Measurements from ENCODE around the gene CYB5RL. TPM values are rescaled to one million over a fixed set of nuclear protein-coding genes. Genes with fewer than 3 reads are reported as not detected.
"Not testable (repeated sequence)": the region's sequence is repeated elsewhere in the genome, so short reads cannot be mapped to it uniquely, and the experiment has no call there.

Gene CYB5RL
- total RNA-seq: 4.8 TPM
- long read RNA-seq, partial matches to known transcripts: 5 of 7 reads
- long read RNA-seq, other reads (novel, unspliced or antisense): 2 of 7 reads

- intact Hi-C loops (cut with DNase I): loop anchor here (5.0 kb wide), 1 partner anchor 207 kb away; the partner anchor contains the start of gene SSBP3
- ATAC-seq (ENCODE audit: poor library complexity) (peak; percentile 100), DNase-seq (peak; percentile 93)
Measured at GRCh38 chr1:54199765-54200518, at the start of gene CYB5RL, which contains the start of gene MRPL37. Gene CYB5RL (minus strand): TSS chr1:54200030. CDS start chr1:54195616, 4,414 bp downstream. Gene MRPL37 (plus strand): TSS chr1:54200167. CDS start chr1:54200244, 77 bp downstream.

GRCh38 chr1:54248966-54249365 is 49.1 kb upstream of the CYB5RL start:
- DNase-seq (no peak), ATAC-seq (ENCODE audit: poor library complexity) (no peak)
- intact Hi-C loops (cut with DNase I): no loop called here

GRCh38 chr1:54247863-54248515 is 48.2 kb upstream of the CYB5RL start:
- DNase-seq (no peak), ATAC-seq (ENCODE audit: poor library complexity) (no peak)
- intact Hi-C loops (cut with DNase I): no loop called here

GRCh38 chr1:54246116-54246721 is 46.4 kb upstream of the CYB5RL start:
- intact Hi-C loops (cut with DNase I): no loop called here
- ATAC-seq (ENCODE audit: poor library complexity): peak; percentile 81
- DNase-seq: no peak

- ATAC-seq (ENCODE audit: poor library complexity) (peak; percentile 20), DNase-seq (no peak)
- intact Hi-C loops (cut with DNase I): no loop called here
Measured at GRCh38 chr1:54245501-54245900, 45.7 kb upstream of the CYB5RL start.

- no peak for DNase-seq
- intact Hi-C loops (cut with DNase I): no loop called here
- ATAC-seq (ENCODE audit: poor library complexity): no peak
Measured at GRCh38 chr1:54244655-54245054, 44.8 kb upstream of the CYB5RL start.

GRCh38 chr1:54243022-54243421 is 43.2 kb upstream of the CYB5RL start:
- DNase-seq (no peak), ATAC-seq (ENCODE audit: poor library complexity) (no peak)
- intact Hi-C loops (cut with DNase I): no loop called here

- ATAC-seq (ENCODE audit: poor library complexity): no peak
- intact Hi-C loops (cut with DNase I): no loop called here
- DNase-seq: no peak
Measured at GRCh38 chr1:54241364-54241763, 41.5 kb upstream of the CYB5RL start.

GRCh38 chr1:54240741-54241335 is 41.0 kb upstream of the CYB5RL start:
- intact Hi-C loops (cut with DNase I): no loop called here
- ATAC-seq (ENCODE audit: poor library complexity) (no peak), DNase-seq (no peak)

GRCh38 chr1:54239631-54240031 is 39.8 kb upstream of the CYB5RL start:
- DNase-seq: no peak
- no peak for ATAC-seq (ENCODE audit: poor library complexity)
- intact Hi-C loops (cut with DNase I): no loop called here

GRCh38 chr1:54239035-54239383 is 39.2 kb upstream of the CYB5RL start:
- intact Hi-C loops (cut with DNase I): no loop called here
- no peak for DNase-seq
- ATAC-seq (ENCODE audit: poor library complexity): no peak

GRCh38 chr1:54238353-54239034 is 38.7 kb upstream of the CYB5RL start:
- DNase-seq (no peak), ATAC-seq (ENCODE audit: poor library complexity) (no peak)
- intact Hi-C loops (cut with DNase I): no loop called here

- no peak for ATAC-seq (ENCODE audit: poor library complexity)
- DNase-seq: no peak
- intact Hi-C loops (cut with DNase I): no loop called here
Measured at GRCh38 chr1:54237586-54237985, 37.8 kb upstream of the CYB5RL start.

- DNase-seq (no peak), ATAC-seq (ENCODE audit: poor library complexity) (no peak)
- intact Hi-C loops (cut with DNase I): no loop called here
Measured at GRCh38 chr1:54234284-54234683, 34.5 kb upstream of the CYB5RL start.

GRCh38 chr1:54233196-54233595 is 33.4 kb upstream of the CYB5RL start:
- intact Hi-C loops (cut with DNase I); ATAC-seq (ENCODE audit: poor library complexity); DNase-seq: not testable (repeated sequence)

- DNase-seq (no peak), ATAC-seq (ENCODE audit: poor library complexity) (no peak)
- intact Hi-C loops (cut with DNase I): no loop called here
Measured at GRCh38 chr1:54230507-54231339, 30.9 kb upstream of the CYB5RL start.

GRCh38 chr1:54229281-54229891 is 29.6 kb upstream of the CYB5RL start:
- ATAC-seq (ENCODE audit: poor library complexity) (peak; percentile 51), DNase-seq (no peak)
- intact Hi-C loops (cut with DNase I): no loop called here

All from Right ventricle myocardium superior (tissue), 1 donor.